Skin of body (tissue), 2 donors: ENCODE data around the gene CREB3L2. TPM values are rescaled to one million over a fixed set of nuclear protein-coding genes. Genes with fewer than 3 reads are reported as not detected.
A peak's percentile ranks its signal among the peaks of the same experiment; 100 is the strongest.
"Not testable (repeated sequence)": the region's sequence is repeated elsewhere in the genome, so short reads cannot be mapped to it uniquely, and the experiment has no call there.

Experiments
- DNase-seq: peaks from one replicate; lab custom pipeline; 2025; lab: John Stamatoyannopoulos, UW
- total RNA-seq: library from RNA; depleted of rRNA; stranded (reverse); fragments of >200 nt; gene quantifications from one replicate; pipeline ENCODE4 v1.2.3, GENCODE V29; 2014

The CREB3L2 gene
- total RNA-seq, 1 donor from 2014 or later = 34.5 TPM

- DNase-seq = no peak
These were observed 67.6 kb downstream of the CREB3L2 start for GRCh38 chr7:137934176-137934826.

DNA sequence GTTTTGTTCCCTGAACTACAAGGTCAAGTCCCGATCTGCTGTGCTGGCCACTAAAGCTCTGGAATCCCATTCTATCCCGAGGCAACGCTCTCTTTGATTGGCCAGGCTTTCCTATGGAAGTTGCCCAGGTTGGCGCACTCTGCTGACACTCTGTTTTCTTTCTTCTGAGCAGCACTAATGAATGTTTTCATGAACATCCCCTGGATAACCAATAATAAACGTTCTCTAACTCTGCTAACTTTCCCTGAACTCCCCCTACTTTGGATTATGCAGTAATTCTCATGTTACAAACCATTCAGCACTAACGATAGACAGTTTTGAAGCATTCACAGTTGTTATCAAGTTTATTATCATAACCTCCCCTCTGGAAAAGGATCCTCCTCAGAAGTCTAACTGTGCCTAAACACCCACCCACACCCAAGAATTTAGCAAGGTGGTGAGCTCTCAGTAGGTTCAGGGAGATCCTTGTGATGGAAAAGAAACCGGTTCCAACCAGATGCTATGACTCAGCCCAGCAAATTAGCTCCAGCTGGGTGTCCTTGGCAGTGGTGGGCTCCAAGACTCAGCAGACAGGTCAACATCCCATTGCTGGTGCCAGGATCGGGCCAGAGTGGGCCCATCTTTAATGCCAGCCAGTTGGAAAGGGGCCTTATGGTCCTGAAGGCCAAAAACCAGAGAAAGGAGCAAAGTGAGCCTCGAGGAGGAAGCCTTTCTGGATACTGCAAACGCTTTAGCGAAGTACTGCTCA, 68.4 kb downstream of the CREB3L2 start:
- DNase-seq = peak; percentile 36

GRCh38 chr7:137932881-137933269, 69.0 kb downstream of the CREB3L2 start:
- DNase-seq = peak; percentile 30

DNA sequence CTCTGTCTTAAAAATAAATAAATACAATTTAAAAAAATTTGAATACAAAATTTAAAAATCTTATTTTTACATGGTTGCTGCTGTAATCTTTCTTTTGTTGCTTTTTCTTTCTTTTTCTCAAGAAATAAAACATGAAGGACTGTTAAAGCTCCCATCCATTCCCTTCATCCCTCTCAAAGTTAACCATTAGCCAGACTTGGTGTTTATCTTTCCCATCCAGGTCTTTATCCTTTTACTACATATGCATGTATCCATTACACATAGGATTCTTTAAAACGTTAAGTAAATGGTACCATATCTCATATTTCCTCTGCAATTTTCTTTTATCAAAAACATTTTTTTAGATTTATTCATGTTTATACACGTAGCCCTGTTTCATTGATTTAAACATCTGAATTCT, 70.1 kb downstream of the CREB3L2 start:
- DNase-seq = no peak

DNA sequence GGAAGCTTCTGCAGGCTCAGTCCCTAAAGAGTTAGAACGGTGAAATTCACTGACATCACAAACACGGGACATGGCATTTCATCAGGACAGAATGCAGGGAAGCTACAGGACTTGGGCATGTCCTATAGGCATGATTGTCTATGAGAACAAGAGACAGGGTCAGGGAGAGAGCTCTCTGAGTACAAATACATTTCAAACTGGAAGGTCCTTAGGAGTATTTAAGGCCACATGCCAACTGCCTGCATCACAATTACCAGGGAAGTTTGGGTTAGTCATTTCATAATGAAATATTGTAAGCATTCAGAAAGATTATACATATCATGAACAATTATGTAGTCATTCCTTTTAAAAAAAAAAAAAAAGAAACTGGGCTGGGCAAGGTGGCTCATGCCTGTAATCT, 71.3 kb downstream of the CREB3L2 start:
- DNase-seq = no peak

GRCh38 chr7:137928626-137929025, 73.3 kb downstream of the CREB3L2 start:
- no peak for DNase-seq

DNA sequence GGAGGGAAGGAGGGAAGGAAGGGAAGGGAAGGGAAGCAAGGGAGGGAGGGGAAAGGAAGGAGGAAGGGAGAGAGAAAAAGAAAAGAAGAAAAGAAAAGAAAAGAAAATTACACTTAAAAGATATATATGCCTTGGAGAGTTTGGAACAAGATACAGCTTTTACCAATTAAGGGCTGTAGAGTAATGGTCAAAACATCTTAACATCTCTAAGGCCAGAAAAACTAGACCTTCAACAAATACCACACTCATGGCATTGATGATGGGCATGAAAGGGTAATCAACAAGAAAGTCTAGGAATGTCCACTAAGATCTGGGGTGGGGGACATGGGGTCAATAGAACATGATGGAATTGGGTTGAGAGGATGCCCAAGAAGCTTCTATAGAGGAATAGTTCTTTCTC, 74.5 kb downstream of the CREB3L2 start:
- DNase-seq = no peak

DNA sequence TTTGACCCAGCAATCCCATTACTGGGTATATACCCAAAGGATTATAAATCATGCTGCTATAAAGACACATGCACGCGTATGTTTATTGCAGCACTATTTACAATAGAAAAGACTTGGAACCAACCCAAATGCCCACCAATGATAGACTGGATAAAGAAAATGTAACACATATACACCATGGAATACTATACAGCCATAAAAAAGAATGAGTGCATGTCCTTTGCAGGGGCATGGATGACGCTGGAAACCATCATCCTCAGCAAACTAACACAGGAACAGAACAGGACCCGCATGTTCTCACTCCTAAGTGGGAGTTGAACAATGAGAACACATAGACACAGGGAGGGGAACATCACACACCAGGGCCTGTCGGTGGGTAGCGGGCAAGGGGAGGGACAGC, 75.7 kb downstream of the CREB3L2 start:
- not testable (repeated sequence) for DNase-seq

DNA sequence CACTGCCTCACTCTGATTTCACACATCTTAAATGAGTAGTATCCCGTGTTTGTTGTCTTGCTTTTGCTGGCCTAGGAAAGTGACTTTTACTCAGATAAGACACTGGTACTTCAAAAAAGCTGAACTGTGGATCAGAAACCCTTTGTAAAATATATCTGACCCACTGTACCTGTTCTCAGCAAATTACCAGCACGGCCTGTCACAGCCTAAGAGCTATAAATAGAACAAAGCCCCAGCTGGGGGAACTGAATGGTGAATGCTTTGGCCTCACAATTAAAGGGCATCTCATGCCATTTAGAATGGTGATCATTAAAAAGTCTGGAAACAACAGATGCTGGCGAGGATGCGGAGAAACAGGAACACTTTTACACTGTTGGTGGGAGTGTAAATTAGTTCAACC, 76.1 kb downstream of the CREB3L2 start:
- no peak for DNase-seq

DNA sequence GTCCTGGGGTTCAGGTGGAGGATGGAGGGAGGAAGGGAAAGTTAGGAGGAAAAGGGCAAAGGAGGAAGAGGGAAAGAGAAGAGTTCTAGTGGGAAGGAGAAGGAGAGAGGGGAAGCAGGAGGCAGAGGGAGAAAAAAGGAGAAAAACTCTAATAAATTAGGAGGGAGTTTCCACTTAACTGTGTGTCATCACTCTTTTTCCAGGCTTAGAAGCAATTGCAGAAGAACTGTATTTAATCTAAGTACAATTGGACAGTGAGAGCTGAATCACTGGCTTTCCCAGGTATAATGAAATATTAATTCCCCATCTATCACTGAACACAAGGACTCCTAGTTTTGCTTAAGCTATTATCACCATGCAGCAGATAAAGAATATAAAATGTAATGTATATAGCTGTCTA, 76.8 kb downstream of the CREB3L2 start:
- no peak for DNase-seq

DNA sequence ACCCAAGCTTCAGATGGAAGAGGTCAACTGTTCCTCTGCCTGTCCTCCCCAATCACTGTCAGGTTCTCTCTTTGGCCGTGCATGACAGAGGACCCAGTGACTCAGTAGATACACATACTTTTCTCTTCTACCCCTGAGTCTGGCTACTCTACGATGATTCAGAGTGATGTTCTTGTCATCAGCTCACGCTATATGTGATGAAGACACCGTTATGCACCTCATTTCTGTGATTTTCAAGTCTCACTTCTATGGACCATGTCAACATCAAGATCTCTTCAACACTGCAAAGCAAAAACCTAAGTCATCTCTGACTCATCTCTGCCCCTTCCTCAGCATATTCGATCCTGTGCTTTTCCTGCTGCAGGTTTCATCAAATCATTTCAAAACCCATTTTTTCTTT, 78.5 kb downstream of the CREB3L2 start:
- DNase-seq = no peak

DNA sequence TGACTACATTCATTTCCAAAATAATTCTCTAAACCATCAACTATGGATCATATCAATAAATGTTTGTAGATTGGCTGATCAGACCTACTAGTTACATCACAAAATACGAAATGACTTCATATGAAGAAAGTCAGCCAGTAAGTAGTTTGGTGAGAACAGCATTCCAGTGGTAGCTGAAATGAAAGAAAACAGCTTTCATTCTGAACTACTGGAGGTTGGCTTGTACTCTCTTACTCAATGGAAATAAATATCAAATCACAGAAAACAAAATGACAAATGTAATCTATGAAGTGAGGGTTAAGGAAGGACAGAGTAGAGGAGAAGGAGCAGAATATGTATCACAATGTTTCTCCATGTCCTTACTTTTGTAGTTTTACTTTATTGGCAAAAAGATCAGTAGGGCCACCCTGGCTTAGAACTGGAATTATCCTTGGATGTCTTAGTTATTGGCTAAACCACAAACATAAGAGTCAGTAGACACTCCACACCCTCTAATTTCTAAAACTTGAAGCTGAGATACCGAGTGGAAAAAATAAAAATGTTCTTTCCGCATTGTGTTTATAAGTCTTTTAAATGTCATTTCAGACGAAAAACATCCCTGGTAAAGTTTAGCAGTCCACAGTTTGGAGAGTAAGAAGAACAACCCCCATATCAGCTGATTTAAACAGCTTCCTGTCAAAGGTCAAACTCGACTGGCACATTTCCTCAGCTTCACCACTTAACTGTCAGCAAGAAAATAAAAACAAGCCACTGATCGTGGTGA, 81.1 kb downstream of the CREB3L2 start:
- DNase-seq = no peak

GRCh38 chr7:137919987-137920386, 81.9 kb downstream of the CREB3L2 start:
- no peak for DNase-seq

DNA sequence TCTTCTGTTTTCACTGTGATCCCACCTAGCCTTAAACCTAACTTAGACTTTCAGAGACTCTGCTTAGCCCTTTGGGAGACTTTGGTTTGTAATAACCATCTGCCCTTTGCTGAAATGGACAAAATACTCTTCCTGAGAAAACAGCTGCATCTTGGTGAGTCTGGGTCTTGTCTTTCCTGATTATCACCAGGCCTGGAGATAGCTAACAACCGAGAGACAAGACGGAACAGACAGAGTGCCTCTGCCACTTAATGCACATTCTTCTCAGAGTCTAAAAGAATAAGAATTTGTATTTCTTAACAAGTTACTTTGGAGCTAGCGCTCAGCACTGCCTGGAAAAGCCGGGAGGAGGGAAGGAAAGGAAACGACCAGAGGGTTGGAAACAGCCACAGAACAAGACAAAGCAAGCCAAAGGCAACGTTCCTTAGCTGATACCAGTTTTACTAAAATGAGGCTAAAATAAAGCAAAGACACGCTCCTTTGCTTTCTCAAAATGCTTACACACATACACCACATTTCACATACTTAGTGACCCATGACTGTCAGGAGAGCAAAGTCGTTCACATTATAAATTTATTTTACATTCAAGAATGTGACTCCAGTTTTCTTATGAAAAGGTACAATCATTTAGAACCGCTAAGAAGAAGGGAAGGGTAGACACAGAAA, 84.8 kb downstream of the CREB3L2 start:
- DNase-seq = no peak

DNA sequence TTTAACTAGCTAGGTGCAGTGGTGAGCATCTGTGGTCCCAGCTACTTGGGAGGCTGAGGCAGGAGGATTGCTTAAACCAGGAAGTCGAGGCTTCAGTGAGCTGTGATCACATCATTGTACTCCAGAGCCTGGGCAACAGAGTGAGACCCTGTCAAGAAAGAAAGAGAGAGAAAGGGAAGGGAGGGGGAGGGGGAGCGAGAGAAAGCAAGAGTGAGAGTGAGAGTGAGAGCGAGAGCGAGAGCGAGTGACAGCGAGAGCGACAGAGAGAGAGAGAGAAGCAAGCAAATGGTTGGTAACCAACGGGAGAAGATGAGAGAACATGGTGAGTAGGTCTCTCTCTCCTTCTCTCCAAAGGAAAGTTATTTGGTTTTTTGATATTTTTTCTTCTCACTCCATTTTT, 85.3 kb downstream of the CREB3L2 start:
- no peak for DNase-seq

GRCh38 chr7:137915266-137915665, 86.6 kb downstream of the CREB3L2 start:
- DNase-seq = no peak

DNA sequence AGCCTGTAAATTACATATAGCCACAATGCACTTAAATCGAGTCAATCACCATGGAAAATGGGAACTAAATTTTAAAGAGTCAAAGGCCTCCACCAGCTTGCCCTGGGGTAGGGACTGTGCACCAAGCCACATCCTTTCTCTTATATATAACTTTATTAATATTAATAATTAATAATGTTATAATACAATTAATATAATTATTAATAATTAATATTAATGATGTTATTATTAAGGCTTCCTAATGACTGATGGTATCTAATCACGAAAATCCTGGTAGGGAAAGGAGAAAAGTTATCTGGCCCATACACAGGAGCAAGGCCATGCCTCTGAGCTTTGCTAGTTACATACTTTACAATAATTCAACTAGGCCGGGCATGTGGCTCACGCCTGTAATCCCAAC, 87.9 kb downstream of the CREB3L2 start:
- no peak for DNase-seq

- DNase-seq = no peak
These were observed 92.8 kb downstream of the CREB3L2 start for GRCh38 chr7:137909042-137909441.

- no peak for DNase-seq
These were observed 93.8 kb downstream of the CREB3L2 start for GRCh38 chr7:137908106-137908505.

GRCh38 chr7:137906636-137907035, 95.2 kb downstream of the CREB3L2 start:
- not testable (repeated sequence) for DNase-seq

GRCh38 chr7:137904833-137905232, 97.1 kb downstream of the CREB3L2 start:
- no peak for DNase-seq
